Small intestine (tissue), 7 donors: Measurements from ENCODE around the gene GLRA3. TPM values are rescaled to one million over a fixed set of nuclear protein-coding genes. Genes with fewer than 3 reads are reported as not detected.
"Not testable (repeated sequence)": the region's sequence is repeated elsewhere in the genome, so short reads cannot be mapped to it uniquely, and the experiment has no call there.

Source experiments
- DNase-seq, 2 donors: peaks; one replicate each; pipeline versions ENCODE4 v3.0.0 to v3.0.0-alpha.2; 2013
- FAIRE-seq: peaks from 2 replicates; lab custom pipeline; 2012; peaks lifted over from hg19 to GRCh38; lab: Jason Lieb, UNC
- H3K27ac ChIP-seq, 3 donors: one replicate each; pipeline ENCODE4 v1.5.1; 2013; ENCODE audit warnings: low read length in 2 of 3, mild to moderate bottlenecking in 2 of 3, control low read depth in 1 of 3, inconsistent platforms in 1 of 3, low read depth in 1 of 3, moderate library complexity in 1 of 3
- H3K27me3 ChIP-seq, 3 donors: one replicate each; pipeline ENCODE4 v1.6.1; 2013; ENCODE audit warnings: low read length in 3 of 3, inconsistent platforms in 1 of 3; ENCODE audit not compliant: control insufficient read depth in 3 of 3, insufficient read depth in 3 of 3
- H3K36me3 ChIP-seq, 3 donors: one replicate each; pipeline ENCODE4 v1.6.1; 2013; ENCODE audit warnings: low read length in 3 of 3, inconsistent platforms in 1 of 3, low read depth in 1 of 3, mild to moderate bottlenecking in 1 of 3, moderate library complexity in 1 of 3; ENCODE audit not compliant: control insufficient read depth in 3 of 3, insufficient read depth in 2 of 3
- H3K4me1 ChIP-seq, 3 donors: one replicate each; pipeline ENCODE4 v1.6.1; 2013; ENCODE audit warnings: low read length in 2 of 3, inconsistent platforms in 1 of 3, low read depth in 1 of 3, mild to moderate bottlenecking in 1 of 3, moderate library complexity in 1 of 3; ENCODE audit not compliant: control insufficient read depth in 3 of 3, insufficient read depth in 2 of 3
- H3K4me3 ChIP-seq, 3 donors: one replicate each; pipeline ENCODE4 v1.5.1; 2013; ENCODE audit warnings: low read length in 3 of 3, control low read depth in 1 of 3, inconsistent platforms in 1 of 3, low read depth in 1 of 3, mild to moderate bottlenecking in 1 of 3, moderate library complexity in 1 of 3
- H3K9me3 ChIP-seq, 2 donors: one replicate each; pipeline ENCODE4 v1.6.1; 2013; ENCODE audit warnings: low read depth in 1 of 2, low read length in 1 of 2; ENCODE audit not compliant: control insufficient read depth in 2 of 2, insufficient read depth in 1 of 2
- WGBS, 3 donors: extraction: QIAGEN DNeasy Blood & Tissue Kit; methylation state at CpG; one replicate each; pipeline ENCODE4 v1.1.7; 2013; 5-methylcytosine and 5-hydroxymethylcytosine counted together
- polyA plus RNA-seq, 4 donors: library from polyadenylated mRNA; stranded (reverse) in 3 of 4; unstranded in 1 of 4; fragments of 200-250 nt in 3 of 4; fragments of 120-200 nt in 1 of 4; gene quantifications; one replicate each; pipeline versions ENCODE4 v1.2.1 to v1.2.3, GENCODE V29; 2013
- donor health status: healthy with polysubstance abuse.
- donor health status: control.
- donor health status: control.
- donor health status: Bipolar disorder and iron deficiency.
- donor health status: healthy.

Gene GLRA3
- polyA plus RNA-seq, 4 donors = 0.04 to 0.28 TPM; not detected in 2

DNA sequence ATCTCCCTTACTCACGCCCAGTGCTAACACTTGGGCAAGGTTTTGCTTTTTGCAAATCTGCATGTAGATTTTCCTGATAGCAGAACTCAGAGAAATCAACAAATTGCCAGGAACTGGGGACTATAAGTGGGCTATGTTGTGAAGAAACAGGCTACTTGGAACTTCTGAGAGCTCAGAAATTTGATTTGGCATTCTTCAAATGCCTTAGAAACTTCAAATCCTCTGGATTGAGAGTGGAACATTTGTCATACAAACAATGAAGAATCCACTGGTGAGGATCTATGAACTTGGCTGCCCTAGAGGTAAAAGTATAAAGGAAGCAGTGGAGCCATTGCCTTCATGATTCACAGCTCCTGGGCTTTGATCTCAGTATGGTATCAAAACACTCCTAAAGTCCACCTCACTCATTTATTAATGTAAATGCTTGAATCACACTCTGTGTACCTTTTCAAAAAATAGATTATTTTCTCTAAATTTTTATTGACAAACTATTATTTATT is 126.0 kb downstream of the GLRA3 start:
- DNase-seq = no peak
- 60 to 95% (median 74%) methylated on average over 1 of the region's 1 CpG for WGBS, 3 donors
- Histone ChIP-seq H3K4me1 (no peaks in the 10 kb centered on the region), H3K27me3 (no peaks in the 10 kb centered on the region), H3K4me3 (no peak overlapping the region), H3K27ac (no peak overlapping the region), H3K9me3 (no peaks in the 10 kb centered on the region), H3K36me3 (no peaks in the 10 kb centered on the region)
- FAIRE-seq = no peak

DNA sequence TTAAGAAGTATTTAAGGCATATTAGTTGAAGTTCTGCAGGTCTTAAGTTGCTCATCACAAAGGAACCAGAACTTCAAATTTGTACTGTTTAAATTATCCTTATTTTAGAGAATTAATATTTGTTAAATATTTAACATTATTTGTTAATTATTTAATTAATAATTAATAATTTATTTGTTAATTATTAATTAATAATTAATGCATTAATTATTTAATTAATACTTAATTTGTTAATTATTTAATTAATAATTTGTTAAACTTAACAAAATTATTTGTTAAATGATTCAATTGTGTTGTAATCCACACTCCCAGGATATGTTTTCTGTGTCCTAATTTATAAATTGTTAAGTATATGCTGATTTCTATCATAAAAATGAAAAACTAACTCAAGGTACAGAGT is 129.4 kb downstream of the GLRA3 start:
- no peaks in the 10 kb centered on the region for H3K27me3 ChIP-seq
- no peak for DNase-seq
- no peaks in the 10 kb centered on the region for H3K36me3 ChIP-seq
- no peak overlapping the region for H3K27ac ChIP-seq
- peak; percentile 86 for FAIRE-seq
- H3K4me3 ChIP-seq = no peak overlapping the region
- no peaks in the 10 kb centered on the region for H3K9me3 ChIP-seq
- H3K4me1 ChIP-seq = no peaks in the 10 kb centered on the region

DNA sequence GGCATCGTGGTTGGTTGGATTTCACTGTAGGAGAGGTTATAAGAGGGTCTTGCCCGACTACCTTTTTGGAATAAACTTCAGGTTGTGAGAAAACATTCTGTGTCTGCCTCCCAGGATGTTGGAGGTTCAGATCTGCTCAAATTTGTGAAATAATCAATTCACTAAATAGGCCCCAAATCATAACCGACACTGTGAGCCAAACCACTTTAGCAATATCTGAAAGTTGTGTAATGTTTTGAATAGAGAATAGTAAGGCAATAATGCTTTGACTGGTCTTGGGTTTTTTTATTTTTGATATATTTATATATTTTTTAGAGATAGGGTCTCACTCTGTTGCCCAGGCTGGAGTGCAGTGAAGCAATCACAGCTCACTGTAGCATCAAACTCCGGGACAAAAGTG is 131.2 kb downstream of the GLRA3 start:
- WGBS, 3 donors = 64 to 72% (median 67%) methylated on average over 4 of the region's 4 CpGs
- Histone ChIP-seq H3K36me3 (no peaks in the 10 kb centered on the region), H3K27me3 (no peaks in the 10 kb centered on the region), H3K4me3 (no peak overlapping the region), H3K4me1 (no peaks in the 10 kb centered on the region), H3K27ac (no peak overlapping the region), H3K9me3 (no peaks in the 10 kb centered on the region)
- DNase-seq = no peak
- no peak for FAIRE-seq

DNA sequence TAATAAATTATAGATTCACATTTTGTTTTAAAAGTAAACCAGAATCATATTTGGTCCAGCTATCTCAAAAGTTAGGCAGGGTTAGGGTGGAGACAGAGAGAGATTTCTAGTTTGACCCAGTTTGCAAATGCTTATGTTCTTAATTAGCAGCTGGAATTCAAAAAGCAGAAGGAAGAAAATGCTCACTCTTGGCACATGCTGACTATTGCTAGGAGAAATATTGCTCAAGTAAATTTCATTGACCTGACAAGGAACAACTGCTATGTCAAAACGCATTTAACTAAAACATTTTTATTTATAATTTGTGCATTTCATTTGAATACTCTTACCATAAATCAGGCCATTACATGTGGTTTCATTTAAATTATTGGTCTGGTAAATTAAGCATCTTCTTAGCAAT is 131.8 kb downstream of the GLRA3 start:
- H3K36me3 ChIP-seq = no peaks in the 10 kb centered on the region
- H3K4me3 ChIP-seq = no peak overlapping the region
- no peaks in the 10 kb centered on the region for H3K9me3 ChIP-seq
- no peaks in the 10 kb centered on the region for H3K4me1 ChIP-seq
- no peak for FAIRE-seq
- WGBS, 3 donors = 46 to 76% (median 65%) methylated on average over 1 of the region's 1 CpG
- DNase-seq = no peak
- no peak overlapping the region for H3K27ac ChIP-seq
- no peaks in the 10 kb centered on the region for H3K27me3 ChIP-seq

DNA sequence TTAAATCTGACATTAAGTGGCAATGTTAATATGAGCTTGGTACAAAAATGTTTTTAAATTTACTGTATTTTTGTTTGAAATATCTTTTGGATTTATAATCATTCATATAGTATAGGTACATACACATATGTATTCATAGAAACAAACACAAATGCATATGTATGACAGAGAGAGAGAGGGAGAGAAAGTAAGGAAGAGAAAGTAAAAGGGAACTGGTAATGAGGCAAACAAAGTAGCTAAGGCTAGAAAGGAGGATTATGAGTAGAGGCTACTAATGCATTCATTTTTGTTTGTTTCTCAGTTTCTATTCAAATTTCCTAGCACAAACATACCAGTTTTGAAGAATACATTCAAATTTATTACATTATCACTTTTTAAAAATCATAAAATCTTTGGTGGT is 132.4 kb downstream of the GLRA3 start:
- no peaks in the 10 kb centered on the region for H3K4me1 ChIP-seq
- no peak overlapping the region for H3K4me3 ChIP-seq
- H3K27me3 ChIP-seq = no peaks in the 10 kb centered on the region
- DNase-seq (no peak), FAIRE-seq (peak; percentile 33)
- no peaks in the 10 kb centered on the region for H3K9me3 ChIP-seq
- no peak overlapping the region for H3K27ac ChIP-seq
- no peaks in the 10 kb centered on the region for H3K36me3 ChIP-seq

DNA sequence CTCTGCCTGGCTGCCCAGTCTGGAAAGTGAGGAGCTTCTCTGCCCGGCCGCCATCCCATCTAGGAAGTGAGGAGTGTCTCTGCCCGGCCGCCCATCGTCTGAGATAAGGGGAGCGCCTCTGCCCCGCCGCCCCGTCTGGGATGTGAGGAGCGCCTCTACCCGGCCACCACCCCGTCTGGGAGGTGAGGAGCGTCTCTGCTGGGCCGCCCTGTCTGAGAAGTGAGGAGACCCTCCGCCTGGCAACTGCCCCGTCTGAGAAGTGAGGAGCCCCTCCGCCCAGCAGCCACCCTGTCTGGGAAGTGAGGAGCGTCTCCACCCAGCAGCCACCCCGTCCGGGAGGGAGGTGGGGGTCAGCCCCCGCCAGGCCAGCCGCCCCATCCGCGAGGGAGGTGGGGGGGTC is 137.2 kb downstream of the GLRA3 start:
- not testable (repeated sequence) for H3K9me3 ChIP-seq, DNase-seq, H3K4me3 ChIP-seq, H3K4me1 ChIP-seq, H3K36me3 ChIP-seq, H3K27ac ChIP-seq, FAIRE-seq, H3K27me3 ChIP-seq
- 94 to 97% (median 95%) methylated on average over 15 to 24 of the region's 24 CpGs for WGBS, 3 donors

DNA sequence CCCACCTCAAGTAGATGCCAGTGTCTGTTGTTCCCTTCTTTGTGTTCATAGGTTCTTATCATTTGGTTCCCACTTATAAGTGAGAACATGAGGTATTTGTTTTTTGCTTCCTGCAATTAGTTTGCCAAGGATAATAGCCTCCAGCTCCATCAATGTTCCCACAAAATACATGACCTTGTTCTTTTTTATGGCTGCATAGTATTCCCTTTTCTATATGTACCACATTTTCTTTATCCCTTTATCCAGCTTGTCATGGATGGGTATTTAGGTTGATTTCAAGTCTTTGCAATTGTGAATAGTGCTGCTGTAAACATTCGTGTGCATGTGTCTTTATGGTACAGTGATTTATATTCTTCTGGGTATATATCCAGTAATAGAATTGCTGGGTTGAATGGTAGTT is 138.4 kb downstream of the GLRA3 start:
- peaks cover 0 to 6% of the 10 kb centered on the region in 2 donors for H3K9me3 ChIP-seq
- no peak for FAIRE-seq
- no peak overlapping the region for H3K27ac ChIP-seq
- no peaks in the 10 kb centered on the region for H3K4me1 ChIP-seq
- no peak for DNase-seq
- no peaks in the 10 kb centered on the region for H3K27me3 ChIP-seq
- no peak overlapping the region for H3K4me3 ChIP-seq
- WGBS, 3 donors = 86 to 92% (median 88%) methylated on average over 1 of the region's 1 CpG
- no peaks in the 10 kb centered on the region for H3K36me3 ChIP-seq

DNA sequence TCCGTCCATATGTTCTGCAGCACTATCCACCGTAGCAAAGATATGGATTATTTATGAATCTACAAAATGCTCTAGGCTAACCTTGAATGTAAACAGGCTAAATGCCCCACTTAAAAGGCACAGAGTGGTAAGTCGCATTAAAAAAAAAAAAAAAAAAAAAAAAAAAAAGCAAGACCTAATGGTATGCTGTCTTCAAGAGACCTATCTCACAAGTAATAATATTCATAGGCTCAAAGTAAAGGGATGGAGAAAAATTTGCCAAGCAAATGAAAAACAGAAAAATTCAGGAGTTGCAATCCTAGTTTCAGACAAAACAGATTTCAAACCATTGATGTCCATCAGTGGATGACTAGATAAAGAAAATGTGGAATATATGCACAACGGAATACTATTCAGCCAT is 139.4 kb downstream of the GLRA3 start:
- FAIRE-seq (no peak), DNase-seq (no peak)
- WGBS, 3 donors = 73 to 91% (median 81%) methylated on average over 4 of the region's 4 CpGs

DNA sequence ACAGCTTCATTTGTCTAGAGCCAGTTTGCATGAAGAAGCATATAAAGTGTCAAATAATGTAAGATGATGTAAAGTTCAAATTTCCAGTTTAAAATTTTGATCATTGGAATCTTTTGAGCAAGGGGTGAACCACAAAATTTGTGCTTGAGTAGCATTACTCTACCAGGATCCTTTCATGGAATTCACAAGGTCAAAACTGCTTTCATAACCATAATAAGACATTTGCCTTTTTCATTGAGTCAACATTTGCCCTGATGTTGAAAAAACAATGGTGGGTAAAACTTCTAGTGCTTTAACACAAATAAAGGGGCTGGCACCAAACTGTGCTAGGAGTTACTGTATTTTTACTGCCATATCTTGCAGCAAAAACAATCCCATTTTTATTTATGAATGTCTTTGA is 142.2 kb downstream of the GLRA3 start:
- no peaks in the 10 kb centered on the region for H3K36me3 ChIP-seq
- H3K4me1 ChIP-seq = no peaks in the 10 kb centered on the region
- peaks cover 0 to 6% of the 10 kb centered on the region in 2 donors for H3K9me3 ChIP-seq
- H3K27ac ChIP-seq = no peak overlapping the region
- DNase-seq (no peak), FAIRE-seq (no peak)
- H3K4me3 ChIP-seq = no peak overlapping the region
- no peaks in the 10 kb centered on the region for H3K27me3 ChIP-seq

More for the DNA sequence above, 139.4 kb downstream of the GLRA3 start:
- H3K27me3 ChIP-seq = no peaks in the 10 kb centered on the region
- no peaks in the 10 kb centered on the region for H3K36me3 ChIP-seq
- H3K27ac ChIP-seq = no peak overlapping the region
- H3K9me3 ChIP-seq = peaks cover 0 to 6% of the 10 kb centered on the region in 2 donors
- H3K4me3 ChIP-seq = no peak overlapping the region
- H3K4me1 ChIP-seq = no peaks in the 10 kb centered on the region
